Measurements from ENCODE around the gene EPM2AIP1.

DNA sequence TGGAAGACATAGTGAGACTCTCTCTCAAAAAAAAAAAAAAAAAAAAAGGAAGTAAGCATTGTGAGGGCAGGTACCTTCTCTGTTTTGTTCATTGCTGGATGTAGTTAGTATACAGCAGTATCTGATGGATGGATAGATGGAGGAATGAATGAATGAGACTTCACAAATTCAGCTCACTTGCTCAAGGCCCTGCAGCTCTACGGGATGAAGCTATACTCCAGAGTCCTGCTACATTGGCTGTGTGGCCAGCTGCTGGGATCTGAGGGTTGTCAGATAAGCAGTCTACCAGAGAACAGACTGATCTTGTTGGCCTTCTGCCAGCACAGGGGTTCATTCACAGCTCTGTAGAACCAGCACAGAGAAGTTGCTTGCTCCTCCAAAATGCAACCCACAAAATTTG is 35.4 kb upstream of the EPM2AIP1 start:
- TF ChIP-seq, protein P1, sequence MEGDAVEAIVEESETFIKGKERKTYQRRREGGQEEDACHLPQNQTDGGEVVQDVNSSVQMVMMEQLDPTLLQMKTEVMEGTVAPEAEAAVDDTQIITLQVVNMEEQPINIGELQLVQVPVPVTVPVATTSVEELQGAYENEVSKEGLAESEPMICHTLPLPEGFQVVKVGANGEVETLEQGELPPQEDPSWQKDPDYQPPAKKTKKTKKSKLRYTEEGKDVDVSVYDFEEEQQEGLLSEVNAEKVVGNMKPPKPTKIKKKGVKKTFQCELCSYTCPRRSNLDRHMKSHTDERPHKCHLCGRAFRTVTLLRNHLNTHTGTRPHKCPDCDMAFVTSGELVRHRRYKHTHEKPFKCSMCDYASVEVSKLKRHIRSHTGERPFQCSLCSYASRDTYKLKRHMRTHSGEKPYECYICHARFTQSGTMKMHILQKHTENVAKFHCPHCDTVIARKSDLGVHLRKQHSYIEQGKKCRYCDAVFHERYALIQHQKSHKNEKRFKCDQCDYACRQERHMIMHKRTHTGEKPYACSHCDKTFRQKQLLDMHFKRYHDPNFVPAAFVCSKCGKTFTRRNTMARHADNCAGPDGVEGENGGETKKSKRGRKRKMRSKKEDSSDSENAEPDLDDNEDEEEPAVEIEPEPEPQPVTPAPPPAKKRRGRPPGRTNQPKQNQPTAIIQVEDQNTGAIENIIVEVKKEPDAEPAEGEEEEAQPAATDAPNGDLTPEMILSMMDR (IDR thresholded peaks at IDR 0.05; ENCODE audit: control extremely low read depth in 1 of 3, insufficient read depth in 1 of 3, low read depth in 1 of 3, low read length in 3 of 3), result no peak
- no peak for TF ChIP-seq POLR2AphosphoS5 (IDR thresholded peaks at IDR 0.05; ENCODE audit: low read depth, low read length)
- no peak for TF ChIP-seq POLR2A (IDR thresholded peaks at IDR 0.05; ENCODE audit: control extremely low read depth in 1 of 2, low read depth in 2 of 2, low read length in 2 of 2)
